Stomach (tissue), 9 donors: ENCODE results near the gene SPRR2B. TPM values are rescaled to one million over a fixed set of nuclear protein-coding genes. Genes with fewer than 3 reads are reported as not detected.

Experiments
- DNase-seq, 2 donors: peaks; one replicate each; pipeline versions ENCODE4 v3.0.0 to v3.0.0-alpha.2; 2013 to 2019
- H3K27ac ChIP-seq, 5 donors: fragments of 200-600 bp in 4 of 5; sonication (generic) in 4 of 5; one replicate each; pipeline ENCODE4 v1.5.1; 2013 to 2019; ENCODE audit warnings: mild to moderate bottlenecking in 1 of 5, moderate library complexity in 1 of 5
- H3K27me3 ChIP-seq, 3 donors: fragments of 200-600 bp; sonication (generic); one replicate each; pipeline ENCODE4 v1.5.1; 2017 to 2019; ENCODE audit warnings: mixed run types in 1 of 3
- H3K36me3 ChIP-seq, 4 donors: fragments of 200-600 bp; sonication (generic); 1 replicate in 3 of 4; 2 replicates in 1 of 4; pipeline ENCODE4 v1.5.1; 2016 to 2019
- H3K4me1 ChIP-seq, 4 donors: fragments of 200-600 bp; sonication (generic); one replicate each; pipeline ENCODE4 v1.5.1; 2016 to 2019
- H3K4me3 ChIP-seq, 4 donors: fragments of 200-600 bp; sonication (generic) in 3 of 4; one replicate each; pipeline ENCODE4 v1.5.1; 2016 to 2019; ENCODE audit warnings: mild to moderate bottlenecking in 1 of 4
- H3K9me3 ChIP-seq, 4 donors: fragments of 200-600 bp; sonication (generic); one replicate each; pipeline ENCODE4 v1.5.1; 2016 to 2019
- EP300 ChIP-seq: sonication (generic); formaldehyde crosslinking; IDR thresholded peaks from one replicate; pipeline ENCODE4 v1.6.1; 2017; ENCODE audit warnings: antibody characterized with exemption
- POLR2A ChIP-seq, 4 donors: fragments of 450-650 bp; IDR thresholded peaks; one replicate each; pipeline ENCODE4 v1.6.1; 2016; ENCODE audit warnings: antibody characterized with exemption in 4 of 4, control low read depth in 2 of 4, mild to moderate bottlenecking in 1 of 4, moderate library complexity in 1 of 4
- POLR2AphosphoS5 ChIP-seq, 3 donors: sonication (generic); formaldehyde crosslinking; IDR thresholded peaks; one replicate each; pipeline ENCODE4 v1.6.1; 2016; ENCODE audit warnings: antibody characterized with exemption in 3 of 3
- WGBS, 5 donors: extraction: QIAGEN DNeasy Blood & Tissue Kit in 3 of 5; methylation state at CpG; one replicate each; pipeline versions ENCODE4 v1.1.5 to v1.1.7; 2013 to 2018; 5-methylcytosine and 5-hydroxymethylcytosine counted together
- intact Hi-C: fragments of 100-400 bp; cut with DNase I; formaldehyde crosslinking; loops from one replicate; pipeline ENCODE4 v1.15.1; 2023; ENCODE audit warnings: low total_unique reads
- polyA plus RNA-seq, 3 donors: library from polyadenylated mRNA; stranded (reverse); fragments of 200-250 nt; gene quantifications; one replicate each; pipeline ENCODE4 v1.2.3, GENCODE V29; 2013
- total RNA-seq, 5 donors: library from RNA; depleted of rRNA; stranded (reverse); fragments of >200 nt; gene quantifications; one replicate each; pipeline versions ENCODE4 v1.1.0 to v1.2.3, GENCODE V29; 2014 to 2016
- TF ChIP-seq, protein P1 (sequence below), 7 experiments: fragments of 450-650 bp in 4 of 7; fragments of 200-600 bp in 3 of 7; sonication (generic) in 3 of 7; IDR thresholded peaks; one replicate each; pipeline ENCODE4 v1.5.1; 2016 to 2019; ENCODE audit warnings: antibody characterized with exemption in 7 of 7, control low read depth in 2 of 7, mild to moderate bottlenecking in 1 of 7
- donor health status: healthy with polysubstance abuse.
- donor health status: Bipolar disorder and iron deficiency.
- donor health status: healthy.

The SPRR2B gene
- total and polyA plus RNA-seq, 8 donors: 0.55 TPM; not detected in 7

GRCh38 chr1:153040950-153041631, 30.3 kb downstream of the SPRR2B start, which contains the start of gene SPRR2D:
TSS of gene SPRR2D (minus strand) at chr1:153041120. CDS start at chr1:153040346, 774 bp downstream.
- H3K4me3 ChIP-seq: no peak within 1 kb of the TSS
- H3K9me3 ChIP-seq: no peaks in the 10 kb centered on the region
- TF ChIP-seq POLR2AphosphoS5 (IDR thresholded peaks at IDR 0.05): no peak
- DNase-seq: no peak
- no peak within 1 kb of the TSS for H3K27ac ChIP-seq
- no peaks in the 10 kb centered on the region for H3K27me3 ChIP-seq
- WGBS, 5 donors: 62 to 72% (median 65%) methylated on average over 4 of the region's 4 CpGs
- intact Hi-C loops: no loop called here
- H3K4me1 ChIP-seq: no peaks in the 10 kb centered on the region
- no peaks in the 10 kb centered on the region for H3K36me3 ChIP-seq

GRCh38 chr1:153035211-153035610, 36.2 kb downstream of the SPRR2B start:
- intact Hi-C loops: no loop called here
- Histone ChIP-seq H3K9me3 (no peaks in the 10 kb centered on the region), H3K27ac (no peak overlapping the region), H3K27me3 (no peaks in the 10 kb centered on the region), H3K4me3 (no peak overlapping the region), H3K4me1 (no peaks in the 10 kb centered on the region), H3K36me3 (no peaks in the 10 kb centered on the region)
- WGBS, 5 donors: 53 to 81% (median 77%) methylated on average over 1 of the region's 1 CpG
- no peak for TF ChIP-seq POLR2A (IDR thresholded peaks at IDR 0.05)
- TF ChIP-seq, protein P1, sequence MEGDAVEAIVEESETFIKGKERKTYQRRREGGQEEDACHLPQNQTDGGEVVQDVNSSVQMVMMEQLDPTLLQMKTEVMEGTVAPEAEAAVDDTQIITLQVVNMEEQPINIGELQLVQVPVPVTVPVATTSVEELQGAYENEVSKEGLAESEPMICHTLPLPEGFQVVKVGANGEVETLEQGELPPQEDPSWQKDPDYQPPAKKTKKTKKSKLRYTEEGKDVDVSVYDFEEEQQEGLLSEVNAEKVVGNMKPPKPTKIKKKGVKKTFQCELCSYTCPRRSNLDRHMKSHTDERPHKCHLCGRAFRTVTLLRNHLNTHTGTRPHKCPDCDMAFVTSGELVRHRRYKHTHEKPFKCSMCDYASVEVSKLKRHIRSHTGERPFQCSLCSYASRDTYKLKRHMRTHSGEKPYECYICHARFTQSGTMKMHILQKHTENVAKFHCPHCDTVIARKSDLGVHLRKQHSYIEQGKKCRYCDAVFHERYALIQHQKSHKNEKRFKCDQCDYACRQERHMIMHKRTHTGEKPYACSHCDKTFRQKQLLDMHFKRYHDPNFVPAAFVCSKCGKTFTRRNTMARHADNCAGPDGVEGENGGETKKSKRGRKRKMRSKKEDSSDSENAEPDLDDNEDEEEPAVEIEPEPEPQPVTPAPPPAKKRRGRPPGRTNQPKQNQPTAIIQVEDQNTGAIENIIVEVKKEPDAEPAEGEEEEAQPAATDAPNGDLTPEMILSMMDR (IDR thresholded peaks at IDR 0.05): no peak
- no peak for TF ChIP-seq EP300
- no peak for TF ChIP-seq POLR2AphosphoS5 (IDR thresholded peaks at IDR 0.05)
- no peak for DNase-seq

- no peak overlapping the region for H3K27ac ChIP-seq
- no peaks in the 10 kb centered on the region for H3K36me3 ChIP-seq
- no peaks in the 10 kb centered on the region for H3K9me3 ChIP-seq
- TF ChIP-seq EP300 (no peak), POLR2AphosphoS5 (IDR thresholded peaks at IDR 0.05) (no peak), POLR2A (IDR thresholded peaks at IDR 0.05) (no peak)
- TF ChIP-seq, protein P1 (IDR thresholded peaks at IDR 0.05): no peak
- intact Hi-C loops: no loop called here
- no peaks in the 10 kb centered on the region for H3K4me1 ChIP-seq
- no peaks in the 10 kb centered on the region for H3K27me3 ChIP-seq
- 28 to 61% (median 48%) methylated on average over 3 of the region's 3 CpGs for WGBS, 5 donors
- H3K4me3 ChIP-seq: no peak overlapping the region
- peak in 1 of 2 donors; percentile 58 for DNase-seq
Measured at GRCh38 chr1:153032677-153033308, 38.6 kb downstream of the SPRR2B start.

- no peak overlapping the region for H3K4me3 ChIP-seq
- DNase-seq: no peak
- intact Hi-C loops: no loop called here
Measured at GRCh38 chr1:153032073-153032472, 39.3 kb downstream of the SPRR2B start.

More at GRCh38 chr1:153032073-153032472, 39.3 kb downstream of the SPRR2B start:
- no peaks in the 10 kb centered on the region for H3K4me1 ChIP-seq
- no peaks in the 10 kb centered on the region for H3K9me3 ChIP-seq
- no peak for TF ChIP-seq POLR2A (IDR thresholded peaks at IDR 0.05)
- TF ChIP-seq, protein P1 (IDR thresholded peaks at IDR 0.05): no peak
- no peak for TF ChIP-seq POLR2AphosphoS5 (IDR thresholded peaks at IDR 0.05)
- no peak for TF ChIP-seq EP300
- no peaks in the 10 kb centered on the region for H3K36me3 ChIP-seq
- no peaks in the 10 kb centered on the region for H3K27me3 ChIP-seq
- H3K27ac ChIP-seq: no peak overlapping the region
